Measurements from ENCODE around the gene FA2H.
A peak's percentile ranks its signal among the peaks of the same experiment; 100 is the strongest.
"Not testable (repeated sequence)": the region's sequence is repeated elsewhere in the genome, so short reads cannot be mapped to it uniquely, and the experiment has no call there.

The FA2H gene

GRCh38 chr16:74774223-74775139, at the start of gene FA2H:
FA2H (minus strand) TSS chr16:74774820; CDS start chr16:74774755, 65 bp downstream.
- H3K4me3 ChIP-seq (ENCODE audit: low read depth, low read length): peak within 1 kb of the TSS; percentile 54
- H3K9ac ChIP-seq (ENCODE audit: low read depth, low read length): no peak within 1 kb of the TSS; the same call in 1 of the 2 replicates
- H3K36me3 ChIP-seq (ENCODE audit: control insufficient read depth, insufficient read depth, low read length): no peaks in the 10 kb centered on the region
- H3K9me3 ChIP-seq (ENCODE audit: control insufficient read depth, insufficient read depth, low read length): no peaks in the 10 kb centered on the region
- H3K27me3 ChIP-seq (ENCODE audit: control insufficient read depth, insufficient read depth, low read length): peaks cover 24% of the 10 kb centered on the region
- peaks cover 7% of the 10 kb centered on the region for H3K4me1 ChIP-seq (ENCODE audit: control insufficient read depth, insufficient read depth, low read length)
- H3K27ac ChIP-seq (ENCODE audit: low read depth, low read length): no peak within 1 kb of the TSS

- Histone ChIP-seq H3K4me1 (ENCODE audit: control insufficient read depth, insufficient read depth, low read length) (peaks cover 8% of the 10 kb centered on the region), H3K9me3 (ENCODE audit: control insufficient read depth, insufficient read depth, low read length) (no peaks in the 10 kb centered on the region)
These were observed 43.2 kb upstream of the FA2H start for GRCh38 chr16:74817851-74818250.

GRCh38 chr16:74813109-74813641, 38.6 kb upstream of the FA2H start:
- peaks cover 24% of the 10 kb centered on the region for H3K4me1 ChIP-seq (ENCODE audit: control insufficient read depth, insufficient read depth, low read length)
- H3K36me3 ChIP-seq (ENCODE audit: control insufficient read depth, insufficient read depth, low read length): no peaks in the 10 kb centered on the region
- H3K27ac ChIP-seq (ENCODE audit: low read depth, low read length): no peak overlapping the region
- H3K9me3 ChIP-seq (ENCODE audit: control insufficient read depth, insufficient read depth, low read length): peaks cover 26% of the 10 kb centered on the region
- H3K4me3 ChIP-seq (ENCODE audit: low read depth, low read length): no peak overlapping the region
- peaks cover 14% of the 10 kb centered on the region for H3K27me3 ChIP-seq (ENCODE audit: control insufficient read depth, insufficient read depth, low read length)
- no peak overlapping the region for H3K9ac ChIP-seq (ENCODE audit: low read depth, low read length)

More at GRCh38 chr16:74817851-74818250, 43.2 kb upstream of the FA2H start:
- Histone ChIP-seq H3K4me3 (ENCODE audit: low read depth, low read length) (no peak overlapping the region), H3K36me3 (ENCODE audit: control insufficient read depth, insufficient read depth, low read length) (no peaks in the 10 kb centered on the region), H3K9ac (ENCODE audit: low read depth, low read length) (no peak overlapping the region), H3K27me3 (ENCODE audit: control insufficient read depth, insufficient read depth, low read length) (no peaks in the 10 kb centered on the region), H3K27ac (ENCODE audit: low read depth, low read length) (no peak overlapping the region)

GRCh38 chr16:74811911-74812310, 37.3 kb upstream of the FA2H start:
- Histone ChIP-seq H3K9me3 (ENCODE audit: control insufficient read depth, insufficient read depth, low read length) (peaks cover 38% of the 10 kb centered on the region), H3K9ac (ENCODE audit: low read depth, low read length) (no peak overlapping the region), H3K36me3 (ENCODE audit: control insufficient read depth, insufficient read depth, low read length) (no peaks in the 10 kb centered on the region), H3K4me1 (ENCODE audit: control insufficient read depth, insufficient read depth, low read length) (peaks cover 24% of the 10 kb centered on the region), H3K4me3 (ENCODE audit: low read depth, low read length) (no peak overlapping the region), H3K27me3 (ENCODE audit: control insufficient read depth, insufficient read depth, low read length) (peaks cover 14% of the 10 kb centered on the region), H3K27ac (ENCODE audit: low read depth, low read length) (peak overlapping the region; percentile 58)

GRCh38 chr16:74811216-74811615, 36.6 kb upstream of the FA2H start:
- Histone ChIP-seq H3K9me3 (ENCODE audit: control insufficient read depth, insufficient read depth, low read length) (peaks cover 43% of the 10 kb centered on the region), H3K4me1 (ENCODE audit: control insufficient read depth, insufficient read depth, low read length) (peaks cover 24% of the 10 kb centered on the region), H3K27me3 (ENCODE audit: control insufficient read depth, insufficient read depth, low read length) (peaks cover 14% of the 10 kb centered on the region), H3K4me3 (ENCODE audit: low read depth, low read length) (peak overlapping the region; percentile 38), H3K27ac (ENCODE audit: low read depth, low read length) (peak overlapping the region; percentile 85)
- H3K9ac ChIP-seq (ENCODE audit: low read depth, low read length); H3K36me3 ChIP-seq (ENCODE audit: control insufficient read depth, insufficient read depth, low read length): not testable (repeated sequence)

- peaks cover 9% of the 10 kb centered on the region for H3K4me1 ChIP-seq (ENCODE audit: control insufficient read depth, insufficient read depth, low read length)
- peaks cover 7% of the 10 kb centered on the region for H3K27me3 ChIP-seq (ENCODE audit: control insufficient read depth, insufficient read depth, low read length)
- no peaks in the 10 kb centered on the region for H3K36me3 ChIP-seq (ENCODE audit: control insufficient read depth, insufficient read depth, low read length)
- H3K9me3 ChIP-seq (ENCODE audit: control insufficient read depth, insufficient read depth, low read length): peaks cover 48% of the 10 kb centered on the region
- no peak overlapping the region for H3K9ac ChIP-seq (ENCODE audit: low read depth, low read length)
- H3K27ac ChIP-seq (ENCODE audit: low read depth, low read length): no peak overlapping the region
- H3K4me3 ChIP-seq (ENCODE audit: low read depth, low read length): no peak overlapping the region
These were observed 32.5 kb upstream of the FA2H start for GRCh38 chr16:74807052-74807646.

- Histone ChIP-seq H3K27ac (ENCODE audit: low read depth, low read length) (no peak overlapping the region), H3K36me3 (ENCODE audit: control insufficient read depth, insufficient read depth, low read length) (no peaks in the 10 kb centered on the region), H3K27me3 (ENCODE audit: control insufficient read depth, insufficient read depth, low read length) (no peaks in the 10 kb centered on the region), H3K4me1 (ENCODE audit: control insufficient read depth, insufficient read depth, low read length) (peaks cover 8% of the 10 kb centered on the region; the same call in 1 of the 2 replicates), H3K4me3 (ENCODE audit: low read depth, low read length) (no peak overlapping the region; the same call in 1 of the 2 replicates), H3K9ac (ENCODE audit: low read depth, low read length) (no peak overlapping the region), H3K9me3 (ENCODE audit: control insufficient read depth, insufficient read depth, low read length) (peaks cover 29% of the 10 kb centered on the region)
These were observed 25.7 kb upstream of the FA2H start for GRCh38 chr16:74800216-74800871.

- Histone ChIP-seq H3K4me1 (ENCODE audit: control insufficient read depth, insufficient read depth, low read length) (peaks cover 8% of the 10 kb centered on the region; the same call in 1 of the 2 replicates), H3K27me3 (ENCODE audit: control insufficient read depth, insufficient read depth, low read length) (no peaks in the 10 kb centered on the region), H3K4me3 (ENCODE audit: low read depth, low read length) (peak overlapping the region; percentile 48; the same call in 1 of the 2 replicates), H3K9ac (ENCODE audit: low read depth, low read length) (no peak overlapping the region), H3K27ac (ENCODE audit: low read depth, low read length) (no peak overlapping the region), H3K9me3 (ENCODE audit: control insufficient read depth, insufficient read depth, low read length) (peaks cover 26% of the 10 kb centered on the region), H3K36me3 (ENCODE audit: control insufficient read depth, insufficient read depth, low read length) (peaks cover under 1% of the 10 kb centered on the region; the same call in 1 of the 2 replicates)
These were observed 22.8 kb upstream of the FA2H start for GRCh38 chr16:74797414-74797813.

- H3K27ac ChIP-seq (ENCODE audit: low read depth, low read length): no peak overlapping the region
- 0 out of 2 replicates have a peak, but pooled peaks cover 4% of the 10 kb centered on the region for H3K4me1 ChIP-seq (ENCODE audit: control insufficient read depth, insufficient read depth, low read length)
- peaks cover 13% of the 10 kb centered on the region for H3K9me3 ChIP-seq (ENCODE audit: control insufficient read depth, insufficient read depth, low read length)
- H3K36me3 ChIP-seq (ENCODE audit: control insufficient read depth, insufficient read depth, low read length): peaks cover 4% of the 10 kb centered on the region; the same call in 1 of the 2 replicates
- H3K4me3 ChIP-seq (ENCODE audit: low read depth, low read length): no peak overlapping the region
- no peaks in the 10 kb centered on the region for H3K27me3 ChIP-seq (ENCODE audit: control insufficient read depth, insufficient read depth, low read length)
- no peak overlapping the region for H3K9ac ChIP-seq (ENCODE audit: low read depth, low read length)
These were observed 20.5 kb upstream of the FA2H start for GRCh38 chr16:74795104-74795503.

- H3K4me1 ChIP-seq (ENCODE audit: control insufficient read depth, insufficient read depth, low read length): 0 out of 2 replicates have a peak, but pooled peaks cover 4% of the 10 kb centered on the region
- no peak overlapping the region for H3K9ac ChIP-seq (ENCODE audit: low read depth, low read length)
These were observed 20.0 kb upstream of the FA2H start for GRCh38 chr16:74794668-74795067.

More at GRCh38 chr16:74794668-74795067, 20.0 kb upstream of the FA2H start:
- peaks cover 4% of the 10 kb centered on the region; the same call in 1 of the 2 replicates for H3K36me3 ChIP-seq (ENCODE audit: control insufficient read depth, insufficient read depth, low read length)
- H3K9me3 ChIP-seq (ENCODE audit: control insufficient read depth, insufficient read depth, low read length): peaks cover 13% of the 10 kb centered on the region
- H3K27ac ChIP-seq (ENCODE audit: low read depth, low read length): no peak overlapping the region
- H3K4me3 ChIP-seq (ENCODE audit: low read depth, low read length): no peak overlapping the region
- H3K27me3 ChIP-seq (ENCODE audit: control insufficient read depth, insufficient read depth, low read length): no peaks in the 10 kb centered on the region

Data from HUES48 (cell line).